ENCODE results near the gene AFF3.

AFF3 gene

DNA sequence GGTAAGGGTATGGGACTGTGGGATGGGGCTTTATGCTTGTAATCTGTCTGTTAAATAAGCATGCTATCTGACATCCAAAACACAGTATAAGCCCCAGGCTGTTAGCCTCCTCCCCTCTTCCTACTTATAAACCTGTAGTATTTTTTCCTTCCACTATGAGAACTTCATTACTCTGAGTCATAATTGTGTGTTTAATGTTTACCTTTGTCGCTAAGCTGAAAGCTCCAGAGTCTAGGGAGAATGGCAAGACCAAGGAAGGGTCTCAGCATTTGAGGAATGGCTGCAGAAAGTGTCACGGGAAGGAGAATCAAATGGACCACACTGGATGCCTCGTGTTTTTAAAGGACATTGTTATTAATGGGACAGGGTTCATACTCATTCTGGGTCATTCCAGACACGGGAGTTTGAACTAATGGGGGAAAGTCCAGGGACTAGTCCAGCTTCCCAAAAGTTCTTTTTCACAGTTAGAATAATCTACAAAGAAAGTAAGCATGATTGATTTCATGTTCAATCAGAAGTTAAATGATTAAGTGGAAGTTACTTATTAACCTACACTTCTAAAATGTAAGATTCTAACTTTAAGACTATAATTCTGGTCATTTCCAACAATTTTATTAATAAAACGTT lies 292.2 kb downstream of the AFF3 start:
- no peak for DNase-seq

DNA sequence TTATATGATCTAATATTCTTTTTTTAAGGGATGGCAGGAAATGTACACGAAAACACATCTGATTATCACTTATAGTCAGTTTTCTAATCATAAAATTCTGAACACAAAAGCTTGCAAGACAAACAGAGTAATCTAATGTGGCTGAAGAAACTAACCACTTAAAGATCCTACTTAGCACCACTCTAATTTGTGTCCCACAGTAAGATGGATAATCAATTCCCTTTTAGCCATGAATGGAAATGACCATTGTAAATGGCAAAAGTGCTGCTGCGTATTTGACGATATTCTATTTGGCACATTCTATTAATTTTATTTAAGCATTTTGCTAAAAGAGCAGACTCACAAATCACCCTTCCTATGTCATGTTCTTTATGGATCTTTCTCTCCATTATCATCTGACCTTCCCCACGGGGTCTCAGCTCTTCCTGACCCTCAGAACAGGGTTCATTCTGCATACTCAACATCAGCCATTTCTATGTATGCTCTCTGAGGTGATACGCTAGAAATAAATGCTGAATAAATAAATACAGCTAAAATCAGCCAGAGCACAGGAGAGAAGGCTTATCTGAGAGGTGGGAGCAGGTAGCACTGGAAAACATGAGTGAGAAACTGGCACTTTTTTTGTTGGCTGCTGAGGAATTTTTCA lies 295.8 kb downstream of the AFF3 start:
- DNase-seq = no peak

DNA sequence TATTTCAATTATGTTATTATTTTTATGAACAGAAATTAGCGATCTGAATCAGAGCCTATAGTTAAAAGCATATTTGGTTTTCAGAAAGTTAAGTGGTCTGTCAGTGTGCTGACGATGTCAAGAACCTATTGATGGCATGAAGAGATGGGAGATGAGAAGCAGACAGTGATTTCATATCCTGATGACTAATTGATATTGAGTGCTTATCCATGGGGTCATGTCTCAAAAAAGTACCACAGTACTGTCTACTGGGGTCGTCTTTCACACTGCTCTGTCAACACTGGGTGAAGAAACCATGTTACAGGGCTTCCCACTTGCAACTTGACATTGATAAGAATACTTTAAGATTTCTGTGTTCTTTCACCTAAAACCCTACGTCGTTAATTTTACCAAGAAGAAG lies 297.1 kb downstream of the AFF3 start:
- DNase-seq = no peak

GRCh38 chr2:99842451-99842850 lies 299.9 kb downstream of the AFF3 start:
- no peak for DNase-seq

- no peak for DNase-seq
Measured at GRCh38 chr2:99841749-99842148, 300.6 kb downstream of the AFF3 start.

- DNase-seq = no peak
Measured at GRCh38 chr2:99840831-99841230, 301.6 kb downstream of the AFF3 start.

- no peak for DNase-seq
Measured at GRCh38 chr2:99836690-99837605, 305.4 kb downstream of the AFF3 start.

- DNase-seq = no peak
Measured at GRCh38 chr2:99834426-99834825, 308.0 kb downstream of the AFF3 start.

GRCh38 chr2:99833586-99834201 lies 308.7 kb downstream of the AFF3 start:
- no peak for DNase-seq

- no peak for DNase-seq
Measured at GRCh38 chr2:99832926-99833325, 309.5 kb downstream of the AFF3 start.

DNA sequence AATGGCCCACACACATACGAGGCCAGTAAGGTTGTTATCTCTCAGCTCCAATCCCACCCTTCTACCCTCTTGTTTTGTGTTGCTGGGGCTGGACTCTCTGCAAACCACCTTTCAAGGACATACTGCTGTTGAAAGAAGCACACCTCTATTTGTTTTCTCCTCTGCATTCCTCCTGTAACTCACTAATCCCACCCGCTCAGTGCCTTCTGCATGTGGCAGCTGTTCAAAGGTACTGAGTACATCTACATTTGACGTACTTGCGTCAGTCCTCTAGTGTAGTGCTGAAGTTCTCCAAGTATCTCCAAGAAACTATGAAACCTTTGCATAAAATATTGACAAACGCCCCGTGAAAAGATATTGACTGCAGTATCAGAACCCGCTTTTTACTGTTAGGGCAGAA lies 310.6 kb downstream of the AFF3 start:
- no peak for DNase-seq

DNA sequence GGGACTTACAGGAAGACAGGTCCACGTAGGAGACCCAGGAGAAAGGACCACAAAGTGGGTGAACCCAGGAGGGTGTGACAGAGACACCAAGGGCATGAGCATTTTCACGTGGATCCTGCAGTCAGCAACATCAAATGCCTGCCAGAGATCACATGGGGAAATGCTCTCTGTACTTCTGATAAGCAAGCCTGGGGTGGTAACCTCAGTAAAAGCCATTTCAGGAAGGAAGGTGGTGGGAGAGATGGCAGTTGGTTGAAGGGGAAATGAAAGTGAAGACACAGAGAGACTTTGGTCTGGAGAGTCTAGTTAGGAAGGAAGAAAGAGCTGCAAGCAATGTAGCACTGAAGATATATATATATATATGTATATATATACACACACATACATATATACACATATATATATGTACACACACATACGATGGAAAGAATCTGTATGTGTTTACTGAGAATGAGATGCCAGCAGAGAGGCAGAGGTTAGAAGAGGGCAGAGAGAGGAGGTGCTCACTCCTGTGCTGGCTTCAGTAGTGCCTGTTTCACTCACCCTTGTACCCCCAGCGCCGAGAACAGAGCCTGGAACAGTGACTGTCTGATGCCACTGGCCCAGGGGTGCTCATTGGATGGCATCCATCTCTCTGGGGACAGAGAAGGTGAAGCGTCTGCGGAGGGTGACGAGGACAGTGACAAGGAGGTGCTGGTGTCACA lies 314.9 kb downstream of the AFF3 start:
- no peak for DNase-seq

DNA sequence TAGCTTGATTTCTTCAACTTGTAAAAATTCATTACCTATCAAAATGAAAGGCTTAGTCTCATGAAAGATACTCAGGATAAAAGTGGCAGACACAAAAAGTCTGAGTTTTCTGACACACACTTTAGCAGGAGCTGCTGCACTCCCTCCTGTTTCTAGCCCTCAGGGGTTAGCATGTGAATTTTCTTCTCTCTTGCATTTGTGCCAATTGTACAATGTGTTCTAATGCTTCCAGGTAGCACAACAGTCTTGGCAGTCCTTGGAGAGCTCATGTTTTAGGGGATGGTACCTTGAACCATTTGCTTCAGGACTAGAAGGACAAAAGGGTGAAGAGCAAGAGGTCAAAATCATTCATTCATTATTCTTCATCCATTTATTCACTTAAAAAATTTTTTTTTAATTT lies 316.8 kb downstream of the AFF3 start:
- DNase-seq = no peak

- DNase-seq = no peak
Measured at GRCh38 chr2:99824758-99825157, 317.6 kb downstream of the AFF3 start.

- no peak for DNase-seq
Measured at GRCh38 chr2:99822474-99823207, 319.7 kb downstream of the AFF3 start.

GRCh38 chr2:99821984-99822383 lies 320.4 kb downstream of the AFF3 start:
- DNase-seq = no peak

- DNase-seq = no peak
Measured at GRCh38 chr2:99821572-99821971, 320.8 kb downstream of the AFF3 start.

DNA sequence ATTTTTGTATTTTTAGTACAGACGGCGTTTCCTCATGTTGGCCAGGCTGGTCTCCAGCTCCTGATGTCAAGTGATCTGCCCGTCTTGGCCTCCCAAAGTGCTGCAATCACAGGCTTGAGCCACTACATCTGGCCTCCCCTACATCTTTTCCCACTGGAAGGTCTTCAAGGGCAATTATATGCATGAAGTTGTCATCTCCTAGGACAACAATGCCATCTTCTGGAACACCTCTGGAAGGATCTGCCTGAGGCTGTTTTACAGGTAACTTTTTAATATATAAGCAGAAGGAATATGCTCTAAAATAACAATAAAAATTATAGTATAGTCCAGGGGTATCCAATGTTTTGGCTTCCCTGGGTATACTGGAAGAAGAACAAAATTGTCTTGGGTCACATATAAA lies 321.4 kb downstream of the AFF3 start:
- DNase-seq = no peak

- DNase-seq = no peak
Measured at GRCh38 chr2:99819766-99820165, 322.6 kb downstream of the AFF3 start.

DNA sequence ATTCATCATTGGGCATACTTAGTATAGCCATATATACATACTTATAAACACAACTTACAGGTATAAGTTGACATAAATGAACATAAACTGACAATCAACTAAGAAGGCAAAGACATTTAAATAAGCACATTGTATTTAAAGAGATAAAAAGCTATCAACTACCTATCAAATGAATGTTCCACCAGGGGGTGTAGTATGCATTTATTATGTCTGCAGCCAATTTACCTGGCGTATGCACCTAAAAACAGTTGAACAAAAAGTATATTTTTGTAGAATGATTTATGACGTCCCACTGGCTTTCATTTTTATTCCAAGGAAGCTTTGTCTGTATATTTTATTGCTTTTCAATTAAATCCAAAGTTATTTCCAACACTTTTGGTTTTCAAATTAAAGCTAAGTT lies 323.5 kb downstream of the AFF3 start:
- no peak for DNase-seq

DNA sequence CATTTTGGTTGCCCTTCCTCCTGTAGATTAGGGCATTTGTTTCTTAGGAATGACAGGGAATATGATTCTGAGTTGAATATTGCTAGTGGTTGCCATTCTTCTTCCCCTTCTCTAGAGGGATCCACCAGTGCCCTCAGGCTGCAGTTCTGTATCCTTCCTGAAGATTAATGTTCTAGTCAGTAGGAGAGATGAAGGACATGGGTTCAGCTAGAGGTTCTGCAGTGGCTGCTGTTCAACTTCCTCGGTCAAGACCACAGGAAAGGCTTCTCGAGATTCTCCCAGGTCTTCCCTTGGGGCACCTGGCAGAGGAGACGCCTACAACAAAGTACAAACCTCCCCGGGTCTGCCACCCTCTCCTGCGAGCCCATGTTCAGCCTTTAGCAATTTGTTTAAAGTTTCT lies 325.5 kb downstream of the AFF3 start:
- DNase-seq = no peak

- DNase-seq = no peak
Measured at GRCh38 chr2:99812426-99812825, 330.0 kb downstream of the AFF3 start.

Measured in stimulated activated CD4-positive, alpha-beta T cell treated with anti-CD3 and anti-CD28 coated beads, Interleukin-4, amount 100 ng/mL, for 4 hours (primary cell).